Hypothalamus (tissue), 51 donors: ENCODE results near the gene SMG5.
"Not testable (repeated sequence)": the region's sequence is repeated elsewhere in the genome, so short reads cannot be mapped to it uniquely, and the experiment has no call there.

Experiments used
- DNase-seq, 51 donors: peaks; one replicate each; lab custom pipeline; 2025; lab: John Stamatoyannopoulos, UW

The SMG5 gene

GRCh38 chr1:156216361-156217086 lies 66.1 kb downstream of the SMG5 start:
- DNase-seq, result not testable (repeated sequence)

- DNase-seq, result no peak
Measured at GRCh38 chr1:156214024-156214748, 68.4 kb downstream of the SMG5 start.

- DNase-seq, result no peak
Measured at GRCh38 chr1:156213644-156213966, 69.0 kb downstream of the SMG5 start.

DNA sequence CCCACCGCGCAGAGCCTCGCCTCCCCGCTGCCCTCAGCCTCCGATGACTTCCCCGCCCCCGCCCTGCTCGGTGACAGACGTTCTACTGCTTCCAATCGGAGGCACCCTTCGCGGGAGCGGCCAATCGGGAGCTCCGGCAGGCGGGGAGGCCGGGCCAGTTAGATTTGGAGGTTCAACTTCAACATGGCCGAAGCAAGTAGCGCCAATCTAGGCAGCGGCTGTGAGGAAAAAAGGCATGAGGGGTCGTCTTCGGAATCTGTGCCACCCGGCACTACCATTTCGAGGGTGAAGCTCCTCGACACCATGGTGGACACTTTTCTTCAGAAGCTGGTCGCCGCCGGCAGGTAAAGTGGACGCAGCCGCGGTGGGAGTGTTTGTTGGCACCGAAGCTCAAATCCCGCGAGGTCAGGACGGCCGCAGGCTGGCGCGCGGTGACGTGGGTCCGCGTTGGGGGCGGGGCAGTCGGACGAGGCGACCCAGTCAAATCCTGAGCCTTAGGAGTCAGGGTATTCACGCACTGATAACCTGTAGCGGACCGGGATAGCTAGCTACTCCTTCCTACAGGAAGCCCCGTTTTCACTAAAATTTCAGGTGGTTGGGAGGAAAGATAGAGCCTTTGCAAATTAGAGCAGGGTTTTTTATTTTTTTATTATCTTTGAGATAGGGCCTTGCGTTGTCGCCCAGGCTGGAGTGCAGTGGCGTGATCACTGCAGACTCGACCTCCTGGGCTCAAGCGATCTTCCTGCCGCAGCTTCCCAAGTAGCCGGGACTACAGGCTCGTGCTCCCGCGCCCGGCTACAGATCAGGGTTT lies 69.6 kb downstream of the SMG5 start, which contains the start of gene PMF1:
Gene PMF1, plus strand, starts transcription at position 175 of the 811 bp plus-strand sequence. Its CDS starts 9 bp downstream, at position 184.
- peak; percentile 79 to 100 (median 96) for DNase-seq

GRCh38 chr1:156212130-156212529 lies 70.5 kb downstream of the SMG5 start:
- DNase-seq, result no peak

DNA sequence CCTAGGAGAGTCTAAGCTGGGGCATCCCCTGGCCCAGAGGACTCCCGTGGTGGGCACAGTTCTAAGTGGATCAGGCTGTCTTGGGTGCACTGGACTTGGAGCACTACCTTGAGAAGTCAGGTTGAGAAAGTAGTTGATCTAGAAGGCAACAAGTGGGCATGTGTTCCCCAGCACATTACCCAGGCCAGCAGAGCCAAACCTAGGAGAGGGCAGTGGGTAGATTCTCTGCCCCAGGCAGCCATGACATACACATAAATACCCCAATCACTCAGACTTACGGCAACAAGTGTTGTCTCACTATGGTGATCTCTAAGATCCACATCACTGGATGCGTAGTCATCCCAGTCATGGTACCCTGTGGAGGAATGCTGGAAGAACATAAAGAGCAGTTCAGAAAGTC lies 71.4 kb downstream of the SMG5 start:
- DNase-seq, result no peak

DNA sequence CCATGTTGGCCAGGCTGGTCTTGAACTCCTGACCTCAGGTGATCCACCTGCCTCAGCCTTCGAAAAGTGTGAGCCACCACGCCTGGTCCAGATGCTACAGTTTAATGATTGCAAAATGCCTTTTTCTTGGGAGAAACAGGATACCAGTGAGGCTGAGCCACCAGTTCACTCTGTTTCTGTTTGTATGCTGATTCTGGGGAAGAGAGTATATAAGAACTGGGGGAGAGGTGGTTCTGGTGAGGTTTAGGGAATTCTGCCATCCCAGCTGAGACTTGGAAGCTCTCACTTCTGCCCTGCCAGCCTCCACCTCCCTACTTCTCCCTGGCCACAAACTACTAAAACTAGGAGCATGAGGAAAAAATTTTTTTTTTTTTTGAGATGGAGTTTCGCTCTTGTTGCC lies 77.9 kb downstream of the SMG5 start:
- DNase-seq, result no peak

DNA sequence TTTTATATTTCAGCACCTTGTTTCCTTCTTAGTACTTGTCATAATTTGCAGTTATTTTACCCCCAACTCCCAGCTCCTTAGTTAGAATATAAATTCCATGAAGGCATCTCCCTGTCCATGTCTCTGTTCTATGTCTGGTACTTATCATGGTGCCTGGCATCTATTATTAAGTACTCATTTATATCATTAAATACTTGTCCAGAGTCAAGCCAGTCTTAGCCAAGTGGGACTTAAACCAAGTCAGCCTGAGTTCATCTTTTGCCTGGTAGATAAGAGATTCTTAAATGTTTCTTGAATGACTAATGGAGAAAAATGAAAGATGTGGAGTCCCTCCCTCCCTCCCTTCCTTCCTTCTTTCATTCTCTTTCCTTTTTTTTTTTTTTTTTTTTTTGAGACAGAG lies 79.3 kb downstream of the SMG5 start:
- DNase-seq, result no peak

DNA sequence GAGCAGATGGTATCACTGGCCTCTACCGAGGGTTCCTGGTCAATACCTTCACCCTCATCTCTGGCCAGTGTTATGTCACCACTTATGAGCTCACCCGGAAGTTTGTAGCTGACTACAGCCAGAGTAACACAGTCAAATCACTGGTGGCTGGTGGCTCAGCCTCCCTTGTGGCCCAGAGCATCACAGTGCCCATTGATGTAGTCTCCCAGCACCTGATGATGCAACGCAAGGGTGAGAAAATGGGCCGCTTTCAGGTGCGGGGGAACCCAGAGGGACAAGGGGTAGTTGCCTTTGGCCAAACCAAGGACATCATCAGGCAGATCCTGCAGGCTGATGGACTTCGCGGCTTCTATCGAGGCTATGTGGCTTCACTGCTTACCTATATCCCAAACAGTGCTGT lies 82.6 kb downstream of the SMG5 start:
- no peak for DNase-seq
